Neural cell (in vitro differentiated cells): ENCODE data around the gene ODC1.

Source experiments
- EZH2 ChIP-seq: fragments of 200-600, 300-800 bp; shearing (Covaris generic), sonication (generic); IDR thresholded peaks from 2 replicates; pipeline ENCODE4 v1.6.1; 2014; ENCODE audit warnings: antibody characterized with exemption, low read length, borderline replicate concordance, mild to moderate bottlenecking; ENCODE audit not compliant: insufficient read depth, poor library complexity, severe bottlenecking
- POLR2AphosphoS5 ChIP-seq: IDR thresholded peaks from 2 replicates; pipeline ENCODE4 v1.6.1; 2012
- RAD21 ChIP-seq: fragments of 450-650 bp; conservative IDR thresholded peaks from 2 replicates; pipeline ENCODE4 v1.6.1; 2014; ENCODE audit warnings: antibody characterized with exemption, mild to moderate bottlenecking, moderate library complexity
- TF ChIP-seq, protein P1 (sequence below): fragments of 450-650 bp; IDR thresholded peaks from 2 replicates; pipeline ENCODE4 v1.5.1; 2014; ENCODE audit warnings: antibody characterized with exemption, mild to moderate bottlenecking, moderate library complexity; ENCODE audit not compliant: poor library complexity, severe bottlenecking

- TF ChIP-seq, protein P1, sequence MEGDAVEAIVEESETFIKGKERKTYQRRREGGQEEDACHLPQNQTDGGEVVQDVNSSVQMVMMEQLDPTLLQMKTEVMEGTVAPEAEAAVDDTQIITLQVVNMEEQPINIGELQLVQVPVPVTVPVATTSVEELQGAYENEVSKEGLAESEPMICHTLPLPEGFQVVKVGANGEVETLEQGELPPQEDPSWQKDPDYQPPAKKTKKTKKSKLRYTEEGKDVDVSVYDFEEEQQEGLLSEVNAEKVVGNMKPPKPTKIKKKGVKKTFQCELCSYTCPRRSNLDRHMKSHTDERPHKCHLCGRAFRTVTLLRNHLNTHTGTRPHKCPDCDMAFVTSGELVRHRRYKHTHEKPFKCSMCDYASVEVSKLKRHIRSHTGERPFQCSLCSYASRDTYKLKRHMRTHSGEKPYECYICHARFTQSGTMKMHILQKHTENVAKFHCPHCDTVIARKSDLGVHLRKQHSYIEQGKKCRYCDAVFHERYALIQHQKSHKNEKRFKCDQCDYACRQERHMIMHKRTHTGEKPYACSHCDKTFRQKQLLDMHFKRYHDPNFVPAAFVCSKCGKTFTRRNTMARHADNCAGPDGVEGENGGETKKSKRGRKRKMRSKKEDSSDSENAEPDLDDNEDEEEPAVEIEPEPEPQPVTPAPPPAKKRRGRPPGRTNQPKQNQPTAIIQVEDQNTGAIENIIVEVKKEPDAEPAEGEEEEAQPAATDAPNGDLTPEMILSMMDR, result no peak
- no peak for TF ChIP-seq EZH2
- no peak for TF ChIP-seq POLR2AphosphoS5
- TF ChIP-seq RAD21, result no peak
Observed at GRCh38 chr2:10433264-10433946, 14.7 kb downstream of the ODC1 start.
